ENCODE measurements around the gene UTP18. TPM values are rescaled to one million over a fixed set of nuclear protein-coding genes. Genes with fewer than 3 reads are reported as not detected.

UTP18 gene
- 10 to 100 TPM; 18.9 to 22.1 TPM for total RNA-seq

DNA sequence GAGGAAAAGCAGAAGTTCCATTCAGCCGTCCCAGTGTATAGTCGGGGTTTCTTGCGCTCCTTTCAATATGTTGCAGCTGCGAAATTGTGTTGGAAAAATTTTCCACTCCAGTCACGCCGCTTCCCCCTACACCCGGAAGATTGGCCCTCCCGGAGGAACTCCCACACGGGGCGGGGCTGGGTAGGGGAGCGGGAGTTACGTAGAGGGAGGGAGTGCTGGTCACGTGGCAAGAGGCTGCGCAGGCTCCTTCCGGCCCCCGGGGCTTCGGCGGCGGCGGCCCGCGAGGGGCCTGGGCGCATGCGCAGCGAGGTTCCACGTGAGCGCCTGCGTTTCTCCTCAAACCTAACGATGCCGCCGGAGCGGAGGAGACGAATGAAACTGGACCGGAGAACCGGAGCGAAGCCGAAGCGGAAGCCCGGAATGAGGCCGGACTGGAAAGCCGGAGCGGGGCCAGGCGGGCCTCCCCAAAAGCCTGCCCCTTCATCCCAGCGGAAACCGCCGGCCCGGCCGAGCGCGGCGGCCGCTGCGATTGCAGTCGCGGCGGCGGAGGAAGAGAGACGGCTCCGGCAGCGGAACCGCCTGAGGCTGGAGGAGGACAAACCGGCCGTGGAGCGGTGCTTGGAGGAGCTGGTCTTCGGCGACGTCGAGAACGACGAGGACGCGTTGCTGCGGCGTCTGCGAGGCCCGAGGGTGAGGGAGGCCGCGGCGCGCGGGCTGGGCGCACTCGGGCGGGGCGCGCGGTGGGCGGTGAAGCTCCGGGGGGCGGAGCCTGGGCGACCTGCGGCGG lies at the start of gene UTP18:
Gene UTP18 (plus strand): TSS at position 310 of the 787 bp plus-strand sequence. CDS start 39 bp downstream, at position 349.
- peak; percentile 96 for ATAC-seq
- peaks cover 56% of the 10 kb centered on the region for H3K4me1 ChIP-seq

DNA sequence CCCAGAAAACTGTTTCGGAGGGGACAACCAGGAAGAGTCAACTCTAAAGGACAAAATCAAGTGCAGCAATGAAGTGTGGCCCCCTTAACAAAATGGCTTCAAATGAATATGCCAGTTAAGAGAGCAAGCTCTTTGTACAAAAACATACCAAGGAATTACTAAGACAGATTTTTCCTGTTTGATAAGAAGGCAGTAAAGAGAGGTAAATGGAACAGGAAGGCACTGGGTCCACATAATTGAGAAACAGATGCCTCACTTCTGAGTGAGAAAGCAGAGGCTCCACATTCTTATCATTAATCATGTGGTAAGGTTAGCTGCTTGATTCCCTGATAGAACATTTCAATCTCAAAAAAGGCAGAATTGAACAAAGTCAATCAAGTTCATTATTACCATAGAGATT lies 45.4 kb upstream of the UTP18 start:
- no peaks in the 10 kb centered on the region for H3K4me1 ChIP-seq
- H3K4me3 ChIP-seq, result no peak overlapping the region
- peaks cover 0 to 17% of the 10 kb centered on the region in 2 donors for H3K36me3 ChIP-seq (replicated peaks in 1 of 2; ENCODE audit: insufficient read depth in 1 of 2, low read depth in 2 of 2)
- H3K27me3 ChIP-seq, result no peaks in the 10 kb centered on the region
- ATAC-seq, result no peak
- H3K27ac ChIP-seq, result no peak overlapping the region
- TF ChIP-seq POLR2A (IDR thresholded peaks at IDR 0.05), result no peak
- TF ChIP-seq, protein P1, sequence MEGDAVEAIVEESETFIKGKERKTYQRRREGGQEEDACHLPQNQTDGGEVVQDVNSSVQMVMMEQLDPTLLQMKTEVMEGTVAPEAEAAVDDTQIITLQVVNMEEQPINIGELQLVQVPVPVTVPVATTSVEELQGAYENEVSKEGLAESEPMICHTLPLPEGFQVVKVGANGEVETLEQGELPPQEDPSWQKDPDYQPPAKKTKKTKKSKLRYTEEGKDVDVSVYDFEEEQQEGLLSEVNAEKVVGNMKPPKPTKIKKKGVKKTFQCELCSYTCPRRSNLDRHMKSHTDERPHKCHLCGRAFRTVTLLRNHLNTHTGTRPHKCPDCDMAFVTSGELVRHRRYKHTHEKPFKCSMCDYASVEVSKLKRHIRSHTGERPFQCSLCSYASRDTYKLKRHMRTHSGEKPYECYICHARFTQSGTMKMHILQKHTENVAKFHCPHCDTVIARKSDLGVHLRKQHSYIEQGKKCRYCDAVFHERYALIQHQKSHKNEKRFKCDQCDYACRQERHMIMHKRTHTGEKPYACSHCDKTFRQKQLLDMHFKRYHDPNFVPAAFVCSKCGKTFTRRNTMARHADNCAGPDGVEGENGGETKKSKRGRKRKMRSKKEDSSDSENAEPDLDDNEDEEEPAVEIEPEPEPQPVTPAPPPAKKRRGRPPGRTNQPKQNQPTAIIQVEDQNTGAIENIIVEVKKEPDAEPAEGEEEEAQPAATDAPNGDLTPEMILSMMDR (IDR thresholded peaks at IDR 0.05), result no peak
- no peak for DNase-seq
- intact Hi-C loops (cut with DNase I), result no loop called here
- WGBS, 2 donors, result 93% methylated on average over 1 of the region's 1 CpG
- no peaks in the 10 kb centered on the region for H3K9me3 ChIP-seq

More for the DNA sequence above, at the start of gene UTP18:
- H3K9me3 ChIP-seq, result no peaks in the 10 kb centered on the region
- DNase-seq, result peak; percentile 97
- H3K27me3 ChIP-seq, result no peaks in the 10 kb centered on the region
- H3K36me3 ChIP-seq (replicated peaks in 1 of 2; ENCODE audit: insufficient read depth in 1 of 2, low read depth in 2 of 2), result no peaks in the 10 kb centered on the region
- WGBS, 2 donors, result 0% methylated on average over 71 of the region's 93 CpGs; no CpG with 5 or more reads in 1 of the 2 donors
- peak; percentile 46 to 73 (median 66) for TF ChIP-seq POLR2A (IDR thresholded peaks at IDR 0.05)
- TF ChIP-seq, protein P1 (IDR thresholded peaks at IDR 0.05), result no peak
- intact Hi-C loops (cut with DNase I), result no loop called here
- peak within 1 kb of the TSS; percentile 95 to 99 (median 98) for H3K27ac ChIP-seq
- H3K4me3 ChIP-seq, result peak within 1 kb of the TSS; percentile 89 to 96

DNA sequence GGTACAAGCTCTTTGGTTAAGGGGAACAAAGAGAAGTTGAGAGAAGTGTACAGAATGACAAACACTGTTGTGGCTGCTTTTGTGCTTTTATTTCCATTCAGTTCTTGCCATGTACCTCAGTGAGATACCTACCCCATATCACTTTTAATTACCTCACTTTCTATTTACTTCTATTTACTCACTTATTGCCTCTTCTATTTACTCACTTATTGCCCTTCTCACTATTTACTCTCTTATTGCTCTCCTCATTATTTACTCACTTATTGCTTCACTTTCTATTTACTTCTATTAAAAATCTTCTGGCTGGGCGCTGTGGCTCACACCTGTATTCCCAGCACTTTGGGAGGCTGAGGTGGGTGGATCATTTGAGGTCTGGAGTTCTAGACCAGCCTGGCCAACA lies 42.4 kb upstream of the UTP18 start:
- Histone ChIP-seq H3K27me3 (no peaks in the 10 kb centered on the region), H3K9me3 (no peaks in the 10 kb centered on the region), H3K36me3 (replicated peaks in 1 of 2; ENCODE audit: insufficient read depth in 1 of 2, low read depth in 2 of 2) (peaks cover 0 to 18% of the 10 kb centered on the region in 2 donors), H3K4me1 (no peaks in the 10 kb centered on the region), H3K27ac (no peak overlapping the region), H3K4me3 (no peak overlapping the region)
- 80 to 90% methylated on average over 1 of the region's 1 CpG for WGBS, 2 donors
- TF ChIP-seq, protein P1 (IDR thresholded peaks at IDR 0.05), result no peak
- TF ChIP-seq POLR2A (IDR thresholded peaks at IDR 0.05), result no peak
- intact Hi-C loops (cut with DNase I), result no loop called here
- DNase-seq, result no peak
- no peak for ATAC-seq

DNA sequence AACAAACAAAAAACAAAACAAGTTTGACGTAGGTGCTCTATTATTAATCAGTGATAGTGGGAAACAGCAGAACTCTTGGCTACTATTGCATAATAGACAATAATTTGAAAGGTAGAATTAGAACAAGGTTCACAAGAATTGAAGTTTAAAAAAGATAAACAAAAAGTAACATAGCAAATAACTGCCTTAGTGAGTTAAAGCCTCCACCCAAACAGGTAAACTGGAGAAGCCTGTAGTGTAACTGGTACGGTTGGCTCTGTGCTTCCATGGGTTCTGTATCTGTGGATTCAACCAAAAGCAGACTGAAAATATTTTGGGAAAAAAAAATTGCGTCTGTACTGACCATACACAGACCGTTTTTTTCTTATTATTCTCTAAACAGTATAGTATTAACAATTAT lies 39.0 kb upstream of the UTP18 start:
- intact Hi-C loops (cut with DNase I), result no loop called here
- ATAC-seq, result no peak
- 71 to 83% methylated on average over 4 of the region's 4 CpGs for WGBS, 2 donors

More for the DNA sequence above, 39.0 kb upstream of the UTP18 start:
- Histone ChIP-seq H3K27me3 (no peaks in the 10 kb centered on the region), H3K36me3 (replicated peaks in 1 of 2; ENCODE audit: insufficient read depth in 1 of 2, low read depth in 2 of 2) (peaks cover 0 to 16% of the 10 kb centered on the region in 2 donors), H3K4me1 (peaks cover 21% of the 10 kb centered on the region), H3K4me3 (no peak overlapping the region), H3K9me3 (no peaks in the 10 kb centered on the region), H3K27ac (no peak overlapping the region)
- DNase-seq, result no peak
- TF ChIP-seq, protein P1 (IDR thresholded peaks at IDR 0.05), result no peak
- no peak for TF ChIP-seq POLR2A (IDR thresholded peaks at IDR 0.05)
